IPS-20b (cell line): Measurements from ENCODE around the gene UBN1.
"Not testable (repeated sequence)": the region's sequence is repeated elsewhere in the genome, so short reads cannot be mapped to it uniquely, and the experiment has no call there.

ENCODE experiments used
- H3K27ac ChIP-seq: one replicate; pipeline ENCODE4 v1.5.1; 2013; ENCODE audit warnings: low read length
- H3K27me3 ChIP-seq: 2 replicates; pipeline ENCODE4 v1.6.1; 2013; ENCODE audit warnings: mild to moderate bottlenecking, low read length, inconsistent platforms; ENCODE audit not compliant: insufficient read depth
- H3K36me3 ChIP-seq: 2 replicates; pipeline ENCODE4 v1.6.1; 2013; ENCODE audit warnings: low read depth, mild to moderate bottlenecking, inconsistent platforms, low read length, moderate library complexity; ENCODE audit not compliant: insufficient read depth
- H3K4me1 ChIP-seq: 2 replicates; pipeline ENCODE4 v1.6.1; 2013; ENCODE audit warnings: mild to moderate bottlenecking, control low read depth, inconsistent platforms, low read length, moderate library complexity; ENCODE audit not compliant: insufficient read depth
- H3K4me3 ChIP-seq: 2 replicates; pipeline ENCODE4 v1.5.1; 2013; ENCODE audit warnings: mild to moderate bottlenecking, low read length, inconsistent platforms
- H3K9ac ChIP-seq: 2 replicates; pipeline ENCODE4 v1.6.1; 2013; ENCODE audit warnings: low read depth, mild to moderate bottlenecking, inconsistent platforms, low read length, moderate library complexity
- H3K9me3 ChIP-seq: 2 replicates; pipeline ENCODE4 v1.6.1; 2013; ENCODE audit warnings: mild to moderate bottlenecking, low read depth, low read length, inconsistent platforms; ENCODE audit not compliant: insufficient read depth

The UBN1 gene

GRCh38 chr16:4892361-4893102 is 45.3 kb downstream of the UBN1 start:
- Histone ChIP-seq H3K4me3 (no peak overlapping the region), H3K9ac (no peak overlapping the region), H3K9me3 (no peaks in the 10 kb centered on the region), H3K27me3 (no peaks in the 10 kb centered on the region), H3K4me1 (no peaks in the 10 kb centered on the region), H3K27ac (no peak overlapping the region), H3K36me3 (peaks cover 57% of the 10 kb centered on the region)

GRCh38 chr16:4893103-4893862 is 46.0 kb downstream of the UBN1 start:
- H3K36me3 ChIP-seq, result peaks cover 51% of the 10 kb centered on the region
- no peaks in the 10 kb centered on the region for H3K27me3 ChIP-seq
- no peak overlapping the region for H3K9ac ChIP-seq
- no peaks in the 10 kb centered on the region for H3K9me3 ChIP-seq
- no peak overlapping the region for H3K4me3 ChIP-seq
- H3K27ac ChIP-seq, result no peak overlapping the region
- no peaks in the 10 kb centered on the region for H3K4me1 ChIP-seq

GRCh38 chr16:4894276-4895150 is 47.2 kb downstream of the UBN1 start:
- H3K27ac ChIP-seq, result no peak overlapping the region

GRCh38 chr16:4895366-4895765 is 48.1 kb downstream of the UBN1 start:
- Histone ChIP-seq H3K27ac (no peak overlapping the region), H3K36me3 (peaks cover 42% of the 10 kb centered on the region), H3K9ac (no peak overlapping the region)

More at GRCh38 chr16:4894276-4895150, 47.2 kb downstream of the UBN1 start:
- Histone ChIP-seq H3K9me3 (no peaks in the 10 kb centered on the region), H3K36me3 (peaks cover 50% of the 10 kb centered on the region), H3K4me1 (no peaks in the 10 kb centered on the region), H3K27me3 (no peaks in the 10 kb centered on the region), H3K4me3 (no peak overlapping the region), H3K9ac (no peak overlapping the region)

GRCh38 chr16:4896761-4897160 is 49.5 kb downstream of the UBN1 start:
- not testable (repeated sequence) for H3K4me3 ChIP-seq, H3K4me1 ChIP-seq, H3K27ac ChIP-seq, H3K9me3 ChIP-seq, H3K9ac ChIP-seq, H3K27me3 ChIP-seq
- H3K36me3 ChIP-seq, result peaks cover 28% of the 10 kb centered on the region

More at GRCh38 chr16:4895366-4895765, 48.1 kb downstream of the UBN1 start:
- Histone ChIP-seq H3K4me3 (no peak overlapping the region), H3K27me3 (no peaks in the 10 kb centered on the region), H3K9me3 (no peaks in the 10 kb centered on the region), H3K4me1 (no peaks in the 10 kb centered on the region)

- H3K36me3 ChIP-seq, result peaks cover 27% of the 10 kb centered on the region
- H3K9me3 ChIP-seq, result no peaks in the 10 kb centered on the region
- H3K27me3 ChIP-seq, result no peaks in the 10 kb centered on the region
- no peaks in the 10 kb centered on the region for H3K4me1 ChIP-seq
- H3K9ac ChIP-seq, result no peak overlapping the region
- no peak overlapping the region for H3K4me3 ChIP-seq
- no peak overlapping the region for H3K27ac ChIP-seq
Measured at GRCh38 chr16:4897328-4897727, 50.0 kb downstream of the UBN1 start.

- no peaks in the 10 kb centered on the region for H3K4me1 ChIP-seq
- no peaks in the 10 kb centered on the region for H3K9me3 ChIP-seq
- H3K36me3 ChIP-seq, result peaks cover 21% of the 10 kb centered on the region
- no peaks in the 10 kb centered on the region for H3K27me3 ChIP-seq
- H3K27ac ChIP-seq, result no peak overlapping the region
- H3K9ac ChIP-seq, result no peak overlapping the region
- no peak overlapping the region for H3K4me3 ChIP-seq
Measured at GRCh38 chr16:4898811-4899473, 51.7 kb downstream of the UBN1 start.

GRCh38 chr16:4899474-4899846 is 52.2 kb downstream of the UBN1 start:
- H3K36me3 ChIP-seq, result peaks cover 21% of the 10 kb centered on the region
- no peaks in the 10 kb centered on the region for H3K4me1 ChIP-seq
- no peaks in the 10 kb centered on the region for H3K9me3 ChIP-seq
- H3K27ac ChIP-seq, result no peak overlapping the region
- H3K9ac ChIP-seq, result no peak overlapping the region
- no peaks in the 10 kb centered on the region for H3K27me3 ChIP-seq
- H3K4me3 ChIP-seq, result no peak overlapping the region

- no peaks in the 10 kb centered on the region for H3K9me3 ChIP-seq
- no peak overlapping the region for H3K27ac ChIP-seq
- peaks cover 18% of the 10 kb centered on the region for H3K36me3 ChIP-seq
- no peak overlapping the region for H3K4me3 ChIP-seq
- no peak overlapping the region for H3K9ac ChIP-seq
- H3K4me1 ChIP-seq, result no peaks in the 10 kb centered on the region
- H3K27me3 ChIP-seq, result no peaks in the 10 kb centered on the region
Measured at GRCh38 chr16:4900036-4900435, 52.8 kb downstream of the UBN1 start.

- no peak overlapping the region for H3K27ac ChIP-seq
- no peak overlapping the region for H3K9ac ChIP-seq
- no peaks in the 10 kb centered on the region for H3K9me3 ChIP-seq
- peaks cover 13% of the 10 kb centered on the region for H3K36me3 ChIP-seq
- H3K27me3 ChIP-seq, result no peaks in the 10 kb centered on the region
- no peak overlapping the region for H3K4me3 ChIP-seq
- H3K4me1 ChIP-seq, result no peaks in the 10 kb centered on the region
Measured at GRCh38 chr16:4900750-4901149, 53.5 kb downstream of the UBN1 start.

- H3K4me1 ChIP-seq, result no peaks in the 10 kb centered on the region
- no peaks in the 10 kb centered on the region for H3K27me3 ChIP-seq
- no peak overlapping the region for H3K9ac ChIP-seq
- H3K27ac ChIP-seq, result no peak overlapping the region
- peaks cover 9% of the 10 kb centered on the region for H3K36me3 ChIP-seq
- no peaks in the 10 kb centered on the region for H3K9me3 ChIP-seq
- no peak overlapping the region for H3K4me3 ChIP-seq
Measured at GRCh38 chr16:4902038-4902437, 54.8 kb downstream of the UBN1 start.
